Hepatocyte (in vitro differentiated cells): ENCODE data around the gene SYCE1L.

Source experiments
- CTCF ChIP-seq: fragments of 200-600 bp; sonication (generic); IDR thresholded peaks from 2 replicates; pipeline ENCODE4 v1.5.1; 2016; ENCODE audit warnings: antibody characterized with exemption, mild to moderate bottlenecking; ENCODE audit not compliant: poor library complexity
- EZH2 ChIP-seq: fragments of 200-600 bp; sonication (generic); IDR thresholded peaks from 2 replicates; pipeline ENCODE4 v1.6.1; 2016; ENCODE audit warnings: antibody characterized with exemption, mild to moderate bottlenecking, borderline replicate concordance

DNA sequence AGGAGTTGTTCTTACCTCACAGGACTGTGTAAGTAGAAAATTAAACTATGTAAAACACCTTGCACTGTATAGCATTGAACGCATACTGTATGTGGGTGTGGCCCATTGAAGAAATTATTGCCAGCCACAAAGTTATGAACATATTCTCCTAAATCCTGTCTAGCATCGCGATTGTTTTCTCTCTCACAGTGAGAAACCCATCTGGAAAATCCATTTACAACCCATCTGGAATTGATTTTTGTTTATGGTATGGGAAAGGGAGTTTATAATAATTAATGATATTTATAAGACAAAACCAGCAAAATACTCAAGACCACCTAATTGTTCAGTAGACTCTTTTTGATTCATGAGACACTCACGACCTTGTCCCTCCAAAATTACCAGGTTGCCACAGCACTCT, 30.3 kb upstream of the SYCE1L start:
- no peak for TF ChIP-seq CTCF
- TF ChIP-seq EZH2: no peak
